ENCODE data around the gene MYBBP1A. TPM values are rescaled to one million over a fixed set of nuclear protein-coding genes. Genes with fewer than 3 reads are reported as not detected.

MYBBP1A gene
- total and polyA plus RNA-seq, 2 experiments from 2014 or later = 70.7 to 213 TPM

DNA sequence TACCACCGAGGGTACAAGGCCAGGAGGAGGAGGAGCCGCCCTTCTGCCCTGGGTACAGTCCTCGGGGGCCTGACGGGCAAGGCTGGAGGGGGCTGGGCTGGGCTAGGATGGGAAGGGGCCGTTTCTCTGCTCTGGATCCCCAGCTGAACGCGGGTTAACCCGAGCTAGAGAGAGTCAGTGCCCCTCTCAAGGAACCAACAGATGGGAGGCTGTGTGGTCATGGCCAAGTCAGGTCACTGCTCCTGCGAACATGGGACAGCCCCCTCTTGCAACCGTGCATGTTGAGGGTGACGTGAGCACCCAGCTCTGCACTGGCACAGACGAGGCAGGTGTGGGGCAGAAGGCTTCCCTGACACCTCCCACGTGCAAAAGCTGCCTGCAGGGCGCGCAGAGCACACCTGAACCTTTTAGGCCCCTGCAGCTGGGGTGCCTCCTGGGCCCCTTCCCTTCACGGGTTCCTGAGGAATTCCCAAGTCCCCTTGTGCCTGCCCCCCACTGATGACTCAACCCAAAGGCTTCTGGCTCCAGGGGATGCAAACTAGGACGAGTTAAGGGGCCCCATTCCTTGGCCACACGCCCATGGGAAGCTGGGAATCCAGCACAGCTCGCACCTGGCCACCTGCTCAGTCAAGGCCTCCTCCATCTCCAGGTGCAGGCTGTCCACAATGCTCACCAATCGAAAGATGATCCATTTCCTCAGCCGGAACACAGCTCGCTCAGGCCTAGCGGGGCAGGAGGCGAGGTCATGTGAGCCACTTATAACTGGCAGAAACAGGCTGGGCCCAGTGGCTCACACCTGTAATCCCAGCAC lies 6.3 kb downstream of the MYBBP1A start:
- Histone ChIP-seq H3F3A (replicated peaks; ENCODE audit: low read depth) (peaks cover 6% of the 10 kb centered on the region; the same call in 1 of the 2 replicates), H3K79me2 (replicated peaks; ENCODE audit: insufficient read depth) (peaks cover 14% of the 10 kb centered on the region), H3K36me3 (ENCODE audit: insufficient read depth) (peaks cover 28% of the 10 kb centered on the region), H3K4me1 (ENCODE audit: insufficient read depth) (peaks cover 4% of the 10 kb centered on the region; the same call in 1 of the 2 replicates), H3K4me2 (no peak overlapping the region), H3K4me3 (no peak overlapping the region), H2AFZ (no peak overlapping the region), H3K9me2 (ENCODE audit: insufficient read depth) (no peaks in the 10 kb centered on the region), H3K27ac (ENCODE audit: low read depth) (no peak overlapping the region), H3K27me3 (ENCODE audit: insufficient read depth) (no peaks in the 10 kb centered on the region), H4K20me1 (replicated peaks; ENCODE audit: insufficient read depth) (peaks cover 27% of the 10 kb centered on the region)
- DNase-seq (ENCODE audit: low spot score) (no peak), ATAC-seq (no peak)
- H3K4me3 Mint-ChIP-seq = no peak overlapping the region; the same call in 2 of the 3 replicates
- peaks cover 92% of the 10 kb centered on the region for H3K36me3 Mint-ChIP-seq (ENCODE audit: low read depth)
- TF ChIP-seq ZNF114 (CRISPR knock-in tag; IDR thresholded peaks at IDR 0.05) = no peak
- TF ChIP-seq POLR2AphosphoS5 (IDR thresholded peaks at IDR 0.05; ENCODE audit: low read depth) = no peak
- TF ChIP-seq EZH2phosphoT487 (IDR thresholded peaks at IDR 0.05; ENCODE audit: unreplicated experiment) = no peak
- TF ChIP-seq REST (IDR thresholded peaks at IDR 0.05; ENCODE audit: unreplicated experiment) = no peak
- TF ChIP-seq NANOG (IDR thresholded peaks at IDR 0.05; ENCODE audit: borderline replicate concordance) = no peak
- no peak for TF ChIP-seq EZH2 (IDR thresholded peaks at IDR 0.05; ENCODE audit: low read depth, unreplicated experiment)
- no peak for TF ChIP-seq STAT1 (IDR thresholded peaks at IDR 0.05; ENCODE audit: unreplicated experiment)
- TF ChIP-seq ZNF331 (CRISPR knock-in tag; IDR thresholded peaks at IDR 0.05; ENCODE audit: low read depth) = no peak
- TF ChIP-seq CREB1 (CRISPR knock-in tag; IDR thresholded peaks at IDR 0.05; ENCODE audit: low read depth) = no peak
- TF ChIP-seq CTCF (conservative IDR thresholded peaks at IDR 0.05; ENCODE audit: low read depth in 2 of 2) = no peak
- no peak for TF ChIP-seq JUNB (IDR thresholded peaks at IDR 0.05; ENCODE audit: unreplicated experiment)
- TF ChIP-seq, protein P1, sequence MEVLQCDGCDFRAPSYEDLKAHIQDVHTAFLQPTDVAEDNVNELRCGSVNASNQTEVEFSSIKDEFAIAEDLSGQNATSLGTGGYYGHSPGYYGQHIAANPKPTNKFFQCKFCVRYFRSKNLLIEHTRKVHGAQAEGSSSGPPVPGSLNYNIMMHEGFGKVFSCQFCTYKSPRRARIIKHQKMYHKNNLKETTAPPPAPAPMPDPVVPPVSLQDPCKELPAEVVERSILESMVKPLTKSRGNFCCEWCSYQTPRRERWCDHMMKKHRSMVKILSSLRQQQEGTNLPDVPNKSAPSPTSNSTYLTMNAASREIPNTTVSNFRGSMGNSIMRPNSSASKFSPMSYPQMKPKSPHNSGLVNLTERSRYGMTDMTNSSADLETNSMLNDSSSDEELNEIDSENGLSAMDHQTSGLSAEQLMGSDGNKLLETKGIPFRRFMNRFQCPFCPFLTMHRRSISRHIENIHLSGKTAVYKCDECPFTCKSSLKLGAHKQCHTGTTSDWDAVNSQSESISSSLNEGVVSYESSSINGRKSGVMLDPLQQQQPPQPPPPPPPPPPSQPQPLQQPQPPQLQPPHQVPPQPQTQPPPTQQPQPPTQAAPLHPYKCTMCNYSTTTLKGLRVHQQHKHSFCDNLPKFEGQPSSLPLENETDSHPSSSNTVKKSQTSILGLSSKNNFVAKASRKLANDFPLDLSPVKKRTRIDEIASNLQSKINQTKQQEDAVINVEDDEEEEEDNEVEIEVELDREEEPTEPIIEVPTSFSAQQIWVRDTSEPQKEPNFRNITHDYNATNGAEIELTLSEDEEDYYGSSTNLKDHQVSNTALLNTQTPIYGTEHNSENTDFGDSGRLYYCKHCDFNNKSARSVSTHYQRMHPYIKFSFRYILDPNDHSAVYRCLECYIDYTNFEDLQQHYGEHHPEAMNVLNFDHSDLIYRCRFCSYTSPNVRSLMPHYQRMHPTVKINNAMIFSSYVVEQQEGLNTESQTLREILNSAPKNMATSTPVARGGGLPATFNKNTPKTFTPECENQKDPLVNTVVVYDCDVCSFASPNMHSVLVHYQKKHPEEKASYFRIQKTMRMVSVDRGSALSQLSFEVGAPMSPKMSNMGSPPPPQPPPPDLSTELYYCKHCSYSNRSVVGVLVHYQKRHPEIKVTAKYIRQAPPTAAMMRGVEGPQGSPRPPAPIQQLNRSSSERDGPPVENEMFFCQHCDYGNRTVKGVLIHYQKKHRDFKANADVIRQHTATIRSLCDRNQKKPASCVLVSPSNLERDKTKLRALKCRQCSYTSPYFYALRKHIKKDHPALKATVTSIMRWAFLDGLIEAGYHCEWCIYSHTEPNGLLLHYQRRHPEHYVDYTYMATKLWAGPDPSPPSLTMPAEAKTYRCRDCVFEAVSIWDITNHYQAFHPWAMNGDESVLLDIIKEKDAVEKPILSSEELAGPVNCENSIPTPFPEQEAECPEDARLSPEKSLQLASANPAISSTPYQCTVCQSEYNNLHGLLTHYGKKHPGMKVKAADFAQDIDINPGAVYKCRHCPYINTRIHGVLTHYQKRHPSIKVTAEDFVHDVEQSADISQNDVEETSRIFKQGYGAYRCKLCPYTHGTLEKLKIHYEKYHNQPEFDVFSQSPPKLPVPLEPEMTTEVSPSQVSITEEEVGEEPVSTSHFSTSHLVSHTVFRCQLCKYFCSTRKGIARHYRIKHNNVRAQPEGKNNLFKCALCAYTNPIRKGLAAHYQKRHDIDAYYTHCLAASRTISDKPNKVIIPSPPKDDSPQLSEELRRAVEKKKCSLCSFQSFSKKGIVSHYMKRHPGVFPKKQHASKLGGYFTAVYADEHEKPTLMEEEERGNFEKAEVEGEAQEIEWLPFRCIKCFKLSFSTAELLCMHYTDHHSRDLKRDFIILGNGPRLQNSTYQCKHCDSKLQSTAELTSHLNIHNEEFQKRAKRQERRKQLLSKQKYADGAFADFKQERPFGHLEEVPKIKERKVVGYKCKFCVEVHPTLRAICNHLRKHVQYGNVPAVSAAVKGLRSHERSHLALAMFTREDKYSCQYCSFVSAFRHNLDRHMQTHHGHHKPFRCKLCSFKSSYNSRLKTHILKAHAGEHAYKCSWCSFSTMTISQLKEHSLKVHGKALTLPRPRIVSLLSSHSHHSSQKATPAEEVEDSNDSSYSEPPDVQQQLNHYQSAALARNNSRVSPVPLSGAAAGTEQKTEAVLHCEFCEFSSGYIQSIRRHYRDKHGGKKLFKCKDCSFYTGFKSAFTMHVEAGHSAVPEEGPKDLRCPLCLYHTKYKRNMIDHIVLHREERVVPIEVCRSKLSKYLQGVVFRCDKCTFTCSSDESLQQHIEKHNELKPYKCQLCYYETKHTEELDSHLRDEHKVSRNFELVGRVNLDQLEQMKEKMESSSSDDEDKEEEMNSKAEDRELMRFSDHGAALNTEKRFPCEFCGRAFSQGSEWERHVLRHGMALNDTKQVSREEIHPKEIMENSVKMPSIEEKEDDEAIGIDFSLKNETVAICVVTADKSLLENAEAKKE (CRISPR knock-in tag; IDR thresholded peaks at IDR 0.05) = no peak
- peaks cover 10% of the 10 kb centered on the region for H3K27me3 Mint-ChIP-seq (ENCODE audit: insufficient read depth, low read depth, poor library complexity)
- H3K9me3 Mint-ChIP-seq = no peaks in the 10 kb centered on the region
- H3K27ac Mint-ChIP-seq = no peak overlapping the region
- H3K4me1 Mint-ChIP-seq = peaks cover 8% of the 10 kb centered on the region; the same call in 1 of the 3 replicates
